IgD-negative memory B cell (primary cell): ENCODE measurements around the gene KLRG1. TPM values are rescaled to one million over a fixed set of nuclear protein-coding genes. Genes with fewer than 3 reads are reported as not detected.

Experiments used
- H3K27ac Mint-ChIP-seq, 3 donors: one replicate each; pipeline ENCODE4 v1.8.0; 2020 to 2022; ENCODE audit warnings: mild to moderate bottlenecking in 3 of 3, mixed read lengths in 3 of 3, moderate library complexity in 1 of 3
- H3K27me3 Mint-ChIP-seq: one replicate; pipeline ENCODE4 v1.8.0; 2021; ENCODE audit warnings: mixed read lengths
- H3K36me3 Mint-ChIP-seq: one replicate; pipeline ENCODE4 v1.8.0; 2020; ENCODE audit warnings: mild to moderate bottlenecking, mixed read lengths
- H3K4me1 Mint-ChIP-seq, 3 donors: one replicate each; pipeline ENCODE4 v1.8.0; 2020 to 2022; ENCODE audit warnings: mixed read lengths in 3 of 3, mild to moderate bottlenecking in 1 of 3
- H3K4me3 Mint-ChIP-seq, 4 donors: one replicate each; pipeline ENCODE4 v1.8.0; 2020 to 2022; ENCODE audit warnings: mild to moderate bottlenecking in 4 of 4, mixed read lengths in 4 of 4, moderate library complexity in 3 of 4
- H3K9me3 Mint-ChIP-seq, 3 donors: one replicate each; pipeline ENCODE4 v1.8.0; 2020 to 2021; ENCODE audit warnings: mixed read lengths in 3 of 3, mild to moderate bottlenecking in 1 of 3
- polyA plus RNA-seq: library from polyadenylated mRNA; unstranded; fragments of 300-500 nt; fragmentation: Illumina TruSeq; gene quantifications from one replicate; pipeline ENCODE4 v1.2.3, GENCODE V29; 2021

Gene KLRG1
- polyA plus RNA-seq, 1 donor from 2014 or later, result 16.8 TPM

- H3K4me3 Mint-ChIP-seq, result peak overlapping the region in 1 of 4 donors; percentile 26
- H3K4me1 Mint-ChIP-seq, result peaks cover 2 to 5% (median 3%) of the 10 kb centered on the region in 3 donors
These were observed 31.8 kb upstream of the KLRG1 start for GRCh38 chr12:8957561-8957960.

GRCh38 chr12:8958066-8958465 lies 31.3 kb upstream of the KLRG1 start:
- H3K9me3 Mint-ChIP-seq, result peaks cover 2 to 4% (median 4%) of the 10 kb centered on the region in 3 donors
- H3K27me3 Mint-ChIP-seq, result no peaks in the 10 kb centered on the region
- peaks cover 15% of the 10 kb centered on the region for H3K36me3 Mint-ChIP-seq
- H3K4me1 Mint-ChIP-seq, result peaks cover 0 to 1% (median 0%) of the 10 kb centered on the region in 3 donors
- no peak overlapping the region for H3K27ac Mint-ChIP-seq
- no peak overlapping the region for H3K4me3 Mint-ChIP-seq

More at GRCh38 chr12:8957561-8957960, 31.8 kb upstream of the KLRG1 start:
- no peaks in the 10 kb centered on the region for H3K27me3 Mint-ChIP-seq
- peaks cover 15% of the 10 kb centered on the region for H3K36me3 Mint-ChIP-seq
- no peak overlapping the region for H3K27ac Mint-ChIP-seq
- H3K9me3 Mint-ChIP-seq, result peaks cover 4 to 7% (median 4%) of the 10 kb centered on the region in 3 donors

- H3K27ac Mint-ChIP-seq, result no peak overlapping the region
- no peak overlapping the region for H3K4me3 Mint-ChIP-seq
- no peaks in the 10 kb centered on the region for H3K4me1 Mint-ChIP-seq
- no peaks in the 10 kb centered on the region for H3K27me3 Mint-ChIP-seq
- H3K36me3 Mint-ChIP-seq, result peaks cover 12% of the 10 kb centered on the region
- peaks cover 0 to 10% (median 2%) of the 10 kb centered on the region in 3 donors for H3K9me3 Mint-ChIP-seq
These were observed 29.2 kb upstream of the KLRG1 start for GRCh38 chr12:8960176-8960575.

- H3K27me3 Mint-ChIP-seq, result no peaks in the 10 kb centered on the region
- H3K4me1 Mint-ChIP-seq, result no peaks in the 10 kb centered on the region
- H3K9me3 Mint-ChIP-seq, result peaks cover 2 to 15% (median 14%) of the 10 kb centered on the region in 3 donors
- H3K36me3 Mint-ChIP-seq, result peaks cover 4% of the 10 kb centered on the region
- no peak overlapping the region for H3K4me3 Mint-ChIP-seq
- no peak overlapping the region for H3K27ac Mint-ChIP-seq
These were observed 20.6 kb upstream of the KLRG1 start for GRCh38 chr12:8968761-8969160.

GRCh38 chr12:8969861-8970411 lies 19.4 kb upstream of the KLRG1 start:
- H3K4me3 Mint-ChIP-seq, result no peak overlapping the region
- H3K9me3 Mint-ChIP-seq, result peaks cover 2 to 15% (median 11%) of the 10 kb centered on the region in 3 donors
- no peaks in the 10 kb centered on the region for H3K4me1 Mint-ChIP-seq
- H3K27ac Mint-ChIP-seq, result no peak overlapping the region
- H3K36me3 Mint-ChIP-seq, result peaks cover 1% of the 10 kb centered on the region
- H3K27me3 Mint-ChIP-seq, result no peaks in the 10 kb centered on the region

- no peak overlapping the region for H3K27ac Mint-ChIP-seq
- H3K4me1 Mint-ChIP-seq, result no peaks in the 10 kb centered on the region
- no peaks in the 10 kb centered on the region for H3K27me3 Mint-ChIP-seq
- peaks cover 1% of the 10 kb centered on the region for H3K36me3 Mint-ChIP-seq
- no peak overlapping the region for H3K4me3 Mint-ChIP-seq
- peaks cover 2 to 15% (median 11%) of the 10 kb centered on the region in 3 donors for H3K9me3 Mint-ChIP-seq
These were observed 18.9 kb upstream of the KLRG1 start for GRCh38 chr12:8970432-8970831.

- Mint-ChIP-seq H3K4me1 (no peaks in the 10 kb centered on the region), H3K36me3 (peaks cover 6% of the 10 kb centered on the region), H3K4me3 (peak overlapping the region in 1 of 4 donors; percentile 60), H3K9me3 (peaks cover 0 to 15% (median 9%) of the 10 kb centered on the region in 3 donors), H3K27me3 (no peaks in the 10 kb centered on the region), H3K27ac (no peak overlapping the region)
These were observed 9.2 kb upstream of the KLRG1 start for GRCh38 chr12:8980137-8980536.

- H3K27ac Mint-ChIP-seq, result no peak overlapping the region
- H3K36me3 Mint-ChIP-seq, result no peaks in the 10 kb centered on the region
- no peak overlapping the region for H3K4me3 Mint-ChIP-seq
- H3K27me3 Mint-ChIP-seq, result no peaks in the 10 kb centered on the region
- peaks cover 9 to 21% (median 14%) of the 10 kb centered on the region in 3 donors for H3K4me1 Mint-ChIP-seq
- H3K9me3 Mint-ChIP-seq, result peaks cover 0 to 3% (median 2%) of the 10 kb centered on the region in 3 donors
These were observed 4.1 kb upstream of the KLRG1 start for GRCh38 chr12:8985213-8985754.

GRCh38 chr12:8987163-8987562 lies 2.2 kb upstream of the KLRG1 start:
- no peak overlapping the region for H3K4me3 Mint-ChIP-seq
- H3K9me3 Mint-ChIP-seq, result no peaks in the 10 kb centered on the region
- no peaks in the 10 kb centered on the region for H3K27me3 Mint-ChIP-seq
- H3K36me3 Mint-ChIP-seq, result no peaks in the 10 kb centered on the region
- no peak overlapping the region for H3K27ac Mint-ChIP-seq
- peaks cover 9 to 21% (median 14%) of the 10 kb centered on the region in 3 donors for H3K4me1 Mint-ChIP-seq

GRCh38 chr12:8987685-8988084 lies 1.7 kb upstream of the KLRG1 start:
- Mint-ChIP-seq H3K27ac (no peak overlapping the region), H3K9me3 (no peaks in the 10 kb centered on the region), H3K4me3 (peak overlapping the region in 2 of 4 donors; percentile 19 to 69), H3K4me1 (peaks cover 9 to 21% (median 14%) of the 10 kb centered on the region in 3 donors), H3K36me3 (no peaks in the 10 kb centered on the region), H3K27me3 (no peaks in the 10 kb centered on the region)

GRCh38 chr12:8991371-8992345 lies 2.3 kb downstream of the KLRG1 start:
- Mint-ChIP-seq H3K4me1 (peaks cover 9 to 21% (median 14%) of the 10 kb centered on the region in 3 donors), H3K27ac (no peak overlapping the region), H3K36me3 (peaks cover 2% of the 10 kb centered on the region), H3K9me3 (no peaks in the 10 kb centered on the region), H3K27me3 (no peaks in the 10 kb centered on the region), H3K4me3 (peak overlapping the region in 1 of 4 donors; percentile 24)

- no peaks in the 10 kb centered on the region for H3K9me3 Mint-ChIP-seq
- H3K4me1 Mint-ChIP-seq, result peaks cover 4 to 11% (median 4%) of the 10 kb centered on the region in 3 donors
- H3K27ac Mint-ChIP-seq, result no peak overlapping the region
These were observed 4.5 kb downstream of the KLRG1 start for GRCh38 chr12:8993827-8994226.

GRCh38 chr12:8995021-8995775 lies 5.9 kb downstream of the KLRG1 start:
- H3K27ac Mint-ChIP-seq, result peak overlapping the region in 1 of 3 donors; percentile 25
- H3K36me3 Mint-ChIP-seq, result peaks cover 2% of the 10 kb centered on the region
- H3K4me1 Mint-ChIP-seq, result no peaks in the 10 kb centered on the region
- H3K4me3 Mint-ChIP-seq, result peak overlapping the region in 1 of 4 donors; percentile 49
- no peaks in the 10 kb centered on the region for H3K27me3 Mint-ChIP-seq
- no peaks in the 10 kb centered on the region for H3K9me3 Mint-ChIP-seq

More at GRCh38 chr12:8993827-8994226, 4.5 kb downstream of the KLRG1 start:
- H3K4me3 Mint-ChIP-seq, result no peak overlapping the region
- H3K36me3 Mint-ChIP-seq, result peaks cover 2% of the 10 kb centered on the region
- H3K27me3 Mint-ChIP-seq, result no peaks in the 10 kb centered on the region

GRCh38 chr12:8996682-8997405 lies 7.5 kb downstream of the KLRG1 start:
- Mint-ChIP-seq H3K4me1 (no peaks in the 10 kb centered on the region), H3K9me3 (no peaks in the 10 kb centered on the region), H3K4me3 (peak overlapping the region in 1 of 4 donors; percentile 33), H3K27me3 (no peaks in the 10 kb centered on the region), H3K36me3 (peaks cover 2% of the 10 kb centered on the region), H3K27ac (peak overlapping the region in 1 of 3 donors; percentile 37)
